LNCAP (cell line): ENCODE results near the gene EVX2.

ENCODE experiments used
- CTCF ChIP-seq: fragments of 450-650 bp; IDR thresholded peaks from 2 replicates; pipeline ENCODE4 v1.5.1; 2017; ENCODE audit warnings: mild to moderate bottlenecking

EVX2 gene

GRCh38 chr2:176112375-176113302 is 28.9 kb upstream of the EVX2 start:
- TF ChIP-seq CTCF, result no peak

- no peak for TF ChIP-seq CTCF
Measured at GRCh38 chr2:176111846-176112374, 28.1 kb upstream of the EVX2 start.

DNA sequence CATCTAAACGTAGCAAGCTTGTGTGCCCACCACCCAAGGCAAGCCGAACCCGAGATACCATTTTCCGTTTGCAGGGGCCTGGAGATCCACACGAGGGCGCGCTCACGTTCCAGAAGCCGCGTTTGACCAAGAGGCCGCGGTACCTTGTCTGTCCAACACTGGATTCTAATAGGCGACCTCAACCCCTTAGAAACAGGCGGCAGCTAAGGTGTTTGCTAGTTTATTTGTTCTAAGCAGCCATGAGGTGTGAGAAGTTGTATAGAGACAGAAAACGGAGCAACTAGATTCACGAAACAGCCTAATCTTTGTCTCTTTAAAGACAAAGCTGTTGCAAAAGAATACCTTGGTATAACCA is 27.5 kb upstream of the EVX2 start:
- TF ChIP-seq CTCF, result peak; percentile 83

- TF ChIP-seq CTCF, result no peak
Measured at GRCh38 chr2:176110415-176111308, 26.9 kb upstream of the EVX2 start.

GRCh38 chr2:176109946-176110345 is 26.2 kb upstream of the EVX2 start:
- no peak for TF ChIP-seq CTCF

GRCh38 chr2:176109192-176109901 is 25.6 kb upstream of the EVX2 start:
- TF ChIP-seq CTCF, result no peak

DNA sequence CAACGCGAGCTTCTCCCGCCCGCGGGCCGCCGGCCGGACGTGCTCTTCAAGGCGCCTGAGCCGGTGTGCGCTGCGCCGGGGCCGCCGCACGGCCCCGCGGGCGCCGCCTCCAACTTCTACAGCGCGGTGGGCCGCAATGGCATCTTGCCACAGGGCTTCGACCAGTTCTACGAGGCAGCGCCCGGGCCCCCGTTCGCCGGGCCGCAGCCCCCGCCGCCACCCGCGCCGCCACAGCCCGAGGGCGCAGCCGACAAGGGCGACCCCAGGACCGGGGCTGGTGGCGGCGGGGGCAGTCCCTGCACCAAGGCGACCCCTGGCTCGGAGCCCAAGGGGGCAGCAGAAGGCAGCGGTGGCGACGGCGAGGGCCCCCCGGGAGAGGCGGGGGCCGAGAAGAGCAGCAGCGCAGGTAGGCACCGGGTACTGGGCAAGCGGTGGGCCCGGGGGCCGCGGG is 24.0 kb upstream of the EVX2 start:
- TF ChIP-seq CTCF, result no peak
